Mammary epithelial cell (primary cell): Measurements from ENCODE around the gene MUC16.

Source experiments
- EZH2 ChIP-seq: IDR thresholded peaks from 2 replicates; pipeline ENCODE4 v1.6.1; 2012; ENCODE audit warnings: low read length, inconsistent platforms, borderline replicate concordance
- TF ChIP-seq, protein P1 (sequence below), 2 donors: IDR thresholded peaks in 1 of 2; conservative IDR thresholded peaks in 1 of 2; 2 replicates each; pipeline ENCODE4 v1.5.1; 2011 to 2012; ENCODE audit warnings: inconsistent platforms in 2 of 2, low read length in 2 of 2, mild to moderate bottlenecking in 2 of 2, control low read depth in 1 of 2, low read depth in 1 of 2; ENCODE audit not compliant: insufficient read depth in 1 of 2; ENCODE audit errors: extremely low read depth in 1 of 2

DNA sequence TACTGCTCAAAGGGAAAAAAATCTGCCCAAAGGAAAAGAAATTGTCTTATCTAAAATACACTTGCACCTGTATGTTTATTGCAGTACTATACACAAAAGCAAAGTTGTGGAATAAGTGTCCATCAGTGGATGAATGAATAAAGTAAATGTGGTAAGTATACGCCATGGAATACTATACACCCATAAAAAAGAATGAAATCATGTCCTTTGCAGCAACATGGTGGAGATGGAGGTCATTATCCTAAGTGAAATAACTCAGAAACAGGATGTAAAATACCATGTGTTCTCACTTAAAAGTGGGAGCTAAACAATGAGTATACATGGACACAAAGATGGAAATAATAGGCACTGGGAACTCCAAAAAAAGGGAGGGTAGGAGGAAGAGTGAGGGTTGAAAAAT is 3.8 kb upstream of the MUC16 start:
- TF ChIP-seq, protein P1, sequence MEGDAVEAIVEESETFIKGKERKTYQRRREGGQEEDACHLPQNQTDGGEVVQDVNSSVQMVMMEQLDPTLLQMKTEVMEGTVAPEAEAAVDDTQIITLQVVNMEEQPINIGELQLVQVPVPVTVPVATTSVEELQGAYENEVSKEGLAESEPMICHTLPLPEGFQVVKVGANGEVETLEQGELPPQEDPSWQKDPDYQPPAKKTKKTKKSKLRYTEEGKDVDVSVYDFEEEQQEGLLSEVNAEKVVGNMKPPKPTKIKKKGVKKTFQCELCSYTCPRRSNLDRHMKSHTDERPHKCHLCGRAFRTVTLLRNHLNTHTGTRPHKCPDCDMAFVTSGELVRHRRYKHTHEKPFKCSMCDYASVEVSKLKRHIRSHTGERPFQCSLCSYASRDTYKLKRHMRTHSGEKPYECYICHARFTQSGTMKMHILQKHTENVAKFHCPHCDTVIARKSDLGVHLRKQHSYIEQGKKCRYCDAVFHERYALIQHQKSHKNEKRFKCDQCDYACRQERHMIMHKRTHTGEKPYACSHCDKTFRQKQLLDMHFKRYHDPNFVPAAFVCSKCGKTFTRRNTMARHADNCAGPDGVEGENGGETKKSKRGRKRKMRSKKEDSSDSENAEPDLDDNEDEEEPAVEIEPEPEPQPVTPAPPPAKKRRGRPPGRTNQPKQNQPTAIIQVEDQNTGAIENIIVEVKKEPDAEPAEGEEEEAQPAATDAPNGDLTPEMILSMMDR (conservative IDR thresholded peaks at IDR 0.05 in 1 of 2, IDR thresholded peaks at IDR 0.05 in 1 of 2; ENCODE audit: extremely low read depth in 1 of 2, insufficient read depth in 1 of 2, low read depth in 1 of 2, low read length in 2 of 2), result no peak
- no peak for TF ChIP-seq EZH2
